ENCODE results near the gene ZBED4. TPM values are rescaled to one million over a fixed set of nuclear protein-coding genes. Genes with fewer than 3 reads are reported as not detected.

ZBED4 gene
- polyA plus RNA-seq, 1 donor, result 18.0 TPM

GRCh38 chr22:49878206-49878605, 24.6 kb downstream of the ZBED4 start:
- DNase-seq, result no peak

GRCh38 chr22:49879871-49880270, 26.2 kb downstream of the ZBED4 start:
- DNase-seq, result no peak

GRCh38 chr22:49880281-49880680, 26.6 kb downstream of the ZBED4 start:
- DNase-seq, result no peak

GRCh38 chr22:49881856-49882255, 28.2 kb downstream of the ZBED4 start:
- DNase-seq, result no peak

GRCh38 chr22:49882519-49883293, 29.1 kb downstream of the ZBED4 start:
- DNase-seq, result no peak

GRCh38 chr22:49883294-49883640, 29.6 kb downstream of the ZBED4 start:
- DNase-seq, result no peak

- DNase-seq, result no peak
Measured at GRCh38 chr22:49884075-49884474, 30.4 kb downstream of the ZBED4 start.

- DNase-seq, result no peak
Measured at GRCh38 chr22:49884503-49885260, 31.0 kb downstream of the ZBED4 start.

GRCh38 chr22:49885281-49885680, 31.6 kb downstream of the ZBED4 start:
- no peak for DNase-seq

- no peak for DNase-seq
Measured at GRCh38 chr22:49885881-49886280, 32.2 kb downstream of the ZBED4 start.

- DNase-seq, result no peak
Measured at GRCh38 chr22:49886346-49887063, 32.9 kb downstream of the ZBED4 start.

- DNase-seq, result no peak
Measured at GRCh38 chr22:49887064-49887451, 33.4 kb downstream of the ZBED4 start.

GRCh38 chr22:49887702-49888101, 34.1 kb downstream of the ZBED4 start:
- DNase-seq, result peak; percentile 56

- no peak for DNase-seq
Measured at GRCh38 chr22:49889071-49889470, 35.4 kb downstream of the ZBED4 start.

GRCh38 chr22:49892226-49892899, 38.7 kb downstream of the ZBED4 start:
- DNase-seq, result no peak

- DNase-seq, result no peak
Measured at GRCh38 chr22:49893025-49893424, 39.4 kb downstream of the ZBED4 start.

- no peak for DNase-seq
Measured at GRCh38 chr22:49894322-49895054, 40.8 kb downstream of the ZBED4 start.

GRCh38 chr22:49896201-49896600, 42.6 kb downstream of the ZBED4 start:
- no peak for DNase-seq

- no peak for DNase-seq
Measured at GRCh38 chr22:49897015-49897684, 43.5 kb downstream of the ZBED4 start.

GRCh38 chr22:49899530-49899929, 45.9 kb downstream of the ZBED4 start:
- DNase-seq, result no peak
